SH-SY5Y (cell line): Measurements from ENCODE around the gene CCNJL.

Experiments
- GATA2 ChIP-seq: IDR thresholded peaks from 2 replicates; pipeline ENCODE4 v1.6.1; 2011; ENCODE audit warnings: mild to moderate bottlenecking, low read depth, low read length
- GATA3 ChIP-seq: IDR thresholded peaks from 2 replicates; pipeline ENCODE4 v1.6.1; 2011; ENCODE audit warnings: low read depth, mild to moderate bottlenecking, low read length, moderate library complexity

DNA sequence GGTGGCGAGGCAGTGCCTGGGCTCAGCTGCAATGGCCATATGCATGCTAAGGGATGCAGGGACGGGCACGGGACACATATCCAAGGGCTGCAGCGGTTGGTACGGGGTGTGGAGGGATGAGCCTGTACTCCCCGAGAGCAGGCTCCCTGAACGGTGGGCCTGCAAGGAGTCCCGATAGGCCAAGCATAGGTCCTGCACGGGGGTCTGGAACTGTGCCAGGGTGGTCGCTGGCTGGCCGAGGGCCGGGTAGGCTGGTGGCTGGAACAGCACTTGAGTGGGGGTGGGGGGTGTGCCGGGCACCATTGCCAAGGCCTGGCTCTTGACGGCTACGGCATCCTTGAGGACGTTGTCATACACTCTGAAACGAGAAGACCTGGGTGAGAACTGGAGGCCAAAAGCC is 58.9 kb downstream of the CCNJL start:
- TF ChIP-seq GATA2 (no peak), GATA3 (no peak)
